Memory B cell (primary cell): ENCODE measurements around the gene RASEF.

Experiments used
- ATAC-seq: fragments of 150-1000 bp; cut with Tn5 transposase; 2 replicates; pipeline ENCODE4 v1.10.0; 2021; ENCODE audit warnings: low read depth, mild to moderate bottlenecking, moderate library complexity
- DNase-seq, 2 donors: peaks; one replicate each; pipeline ENCODE4 v3.0.0; 2022; ENCODE audit warnings: low spot score in 2 of 2
- H3K27ac Mint-ChIP-seq: one replicate; pipeline ENCODE4 v1.8.0; 2022; ENCODE audit warnings: mild to moderate bottlenecking, moderate library complexity, mixed read lengths
- H3K27me3 Mint-ChIP-seq: one replicate; pipeline ENCODE4 v1.8.0; 2022; ENCODE audit warnings: mixed read lengths
- H3K36me3 Mint-ChIP-seq: one replicate; pipeline ENCODE4 v1.8.0; 2022; ENCODE audit warnings: mild to moderate bottlenecking, mixed read lengths
- H3K4me1 Mint-ChIP-seq: one replicate; pipeline ENCODE4 v1.8.0; 2022; ENCODE audit warnings: mixed read lengths
- H3K4me3 Mint-ChIP-seq: one replicate; pipeline ENCODE4 v1.8.0; 2022; ENCODE audit warnings: mild to moderate bottlenecking, moderate library complexity, mixed read lengths
- H3K9me3 Mint-ChIP-seq: one replicate; pipeline ENCODE4 v1.8.0; 2022; ENCODE audit warnings: mixed read lengths

The RASEF gene

GRCh38 chr9:83013867-83014605, 48.9 kb downstream of the RASEF start:
- H3K27ac Mint-ChIP-seq: no peak overlapping the region
- no peak for ATAC-seq
- no peaks in the 10 kb centered on the region for H3K9me3 Mint-ChIP-seq
- no peak overlapping the region for H3K4me3 Mint-ChIP-seq
- H3K4me1 Mint-ChIP-seq: no peaks in the 10 kb centered on the region
- no peaks in the 10 kb centered on the region for H3K36me3 Mint-ChIP-seq
- H3K27me3 Mint-ChIP-seq: no peaks in the 10 kb centered on the region
- DNase-seq: no peak

GRCh38 chr9:83012922-83013838, 49.8 kb downstream of the RASEF start:
- H3K4me1 Mint-ChIP-seq: no peaks in the 10 kb centered on the region
- no peaks in the 10 kb centered on the region for H3K36me3 Mint-ChIP-seq
- peaks cover 2% of the 10 kb centered on the region for H3K9me3 Mint-ChIP-seq
- ATAC-seq: no peak
- DNase-seq: no peak
- no peak overlapping the region for H3K27ac Mint-ChIP-seq
- peaks cover 3% of the 10 kb centered on the region for H3K27me3 Mint-ChIP-seq
- no peak overlapping the region for H3K4me3 Mint-ChIP-seq

GRCh38 chr9:83012168-83012921, 50.6 kb downstream of the RASEF start:
- peaks cover 6% of the 10 kb centered on the region for H3K9me3 Mint-ChIP-seq
- H3K27ac Mint-ChIP-seq: no peak overlapping the region
- no peak overlapping the region for H3K4me3 Mint-ChIP-seq
- DNase-seq (no peak), ATAC-seq (no peak)
- peaks cover 6% of the 10 kb centered on the region for H3K27me3 Mint-ChIP-seq
- no peaks in the 10 kb centered on the region for H3K4me1 Mint-ChIP-seq
- H3K36me3 Mint-ChIP-seq: no peaks in the 10 kb centered on the region

GRCh38 chr9:83011611-83012010, 51.3 kb downstream of the RASEF start:
- Mint-ChIP-seq H3K27ac (no peak overlapping the region), H3K36me3 (no peaks in the 10 kb centered on the region), H3K9me3 (peaks cover 6% of the 10 kb centered on the region), H3K4me3 (no peak overlapping the region), H3K4me1 (no peaks in the 10 kb centered on the region), H3K27me3 (peaks cover 6% of the 10 kb centered on the region)
- DNase-seq (no peak), ATAC-seq (no peak)

GRCh38 chr9:83007521-83008300, 55.2 kb downstream of the RASEF start:
- no peaks in the 10 kb centered on the region for H3K4me1 Mint-ChIP-seq
- H3K27me3 Mint-ChIP-seq: peaks cover 6% of the 10 kb centered on the region
- H3K4me3 Mint-ChIP-seq: no peak overlapping the region
- no peaks in the 10 kb centered on the region for H3K36me3 Mint-ChIP-seq
- no peak for ATAC-seq
- H3K9me3 Mint-ChIP-seq: peaks cover 6% of the 10 kb centered on the region
- no peak for DNase-seq
- H3K27ac Mint-ChIP-seq: no peak overlapping the region

- Mint-ChIP-seq H3K27ac (no peak overlapping the region), H3K4me1 (no peaks in the 10 kb centered on the region)
- ATAC-seq: peak; percentile 82
Observed at GRCh38 chr9:83006378-83006777, 56.6 kb downstream of the RASEF start.

GRCh38 chr9:83005963-83006362, 57.0 kb downstream of the RASEF start:
- Mint-ChIP-seq H3K4me3 (no peak overlapping the region), H3K27me3 (peaks cover 6% of the 10 kb centered on the region), H3K36me3 (no peaks in the 10 kb centered on the region), H3K9me3 (peaks cover 6% of the 10 kb centered on the region), H3K27ac (no peak overlapping the region), H3K4me1 (no peaks in the 10 kb centered on the region)
- no peak for ATAC-seq
- DNase-seq: no peak

More at GRCh38 chr9:83006378-83006777, 56.6 kb downstream of the RASEF start:
- Mint-ChIP-seq H3K4me3 (no peak overlapping the region), H3K36me3 (no peaks in the 10 kb centered on the region), H3K27me3 (peaks cover 6% of the 10 kb centered on the region), H3K9me3 (peaks cover 6% of the 10 kb centered on the region)
- DNase-seq: no peak

GRCh38 chr9:83005361-83005760, 57.6 kb downstream of the RASEF start:
- H3K27me3 Mint-ChIP-seq: peaks cover 6% of the 10 kb centered on the region
- no peak overlapping the region for H3K4me3 Mint-ChIP-seq
- H3K36me3 Mint-ChIP-seq: no peaks in the 10 kb centered on the region
- no peak overlapping the region for H3K27ac Mint-ChIP-seq
- H3K9me3 Mint-ChIP-seq: peaks cover 6% of the 10 kb centered on the region
- DNase-seq (no peak), ATAC-seq (no peak)
- H3K4me1 Mint-ChIP-seq: no peaks in the 10 kb centered on the region

- H3K27me3 Mint-ChIP-seq: no peaks in the 10 kb centered on the region
- no peak for DNase-seq
Observed at GRCh38 chr9:83002329-83002728, 60.6 kb downstream of the RASEF start.

GRCh38 chr9:83000765-83001164, 62.2 kb downstream of the RASEF start:
- Mint-ChIP-seq H3K9me3 (no peaks in the 10 kb centered on the region), H3K27me3 (no peaks in the 10 kb centered on the region), H3K4me1 (no peaks in the 10 kb centered on the region), H3K4me3 (no peak overlapping the region), H3K36me3 (no peaks in the 10 kb centered on the region), H3K27ac (no peak overlapping the region)
- DNase-seq (no peak), ATAC-seq (no peak)

More at GRCh38 chr9:83002329-83002728, 60.6 kb downstream of the RASEF start:
- Mint-ChIP-seq H3K36me3 (no peaks in the 10 kb centered on the region), H3K9me3 (no peaks in the 10 kb centered on the region), H3K4me3 (no peak overlapping the region), H3K4me1 (no peaks in the 10 kb centered on the region), H3K27ac (no peak overlapping the region)
- no peak for ATAC-seq

- no peaks in the 10 kb centered on the region for H3K36me3 Mint-ChIP-seq
- H3K9me3 Mint-ChIP-seq: no peaks in the 10 kb centered on the region
- H3K27me3 Mint-ChIP-seq: no peaks in the 10 kb centered on the region
- no peak overlapping the region for H3K27ac Mint-ChIP-seq
- no peaks in the 10 kb centered on the region for H3K4me1 Mint-ChIP-seq
- no peak overlapping the region for H3K4me3 Mint-ChIP-seq
- ATAC-seq: no peak
- no peak for DNase-seq
Observed at GRCh38 chr9:82998409-82998808, 64.5 kb downstream of the RASEF start.

- no peaks in the 10 kb centered on the region for H3K36me3 Mint-ChIP-seq
- no peaks in the 10 kb centered on the region for H3K4me1 Mint-ChIP-seq
- H3K27ac Mint-ChIP-seq: no peak overlapping the region
Observed at GRCh38 chr9:82997476-82998140, 65.3 kb downstream of the RASEF start.

GRCh38 chr9:82996941-82997340, 66.0 kb downstream of the RASEF start:
- no peak overlapping the region for H3K27ac Mint-ChIP-seq
- no peak overlapping the region for H3K4me3 Mint-ChIP-seq
- ATAC-seq: no peak
- H3K36me3 Mint-ChIP-seq: no peaks in the 10 kb centered on the region
- H3K27me3 Mint-ChIP-seq: no peaks in the 10 kb centered on the region
- DNase-seq: no peak
- no peaks in the 10 kb centered on the region for H3K4me1 Mint-ChIP-seq
- H3K9me3 Mint-ChIP-seq: no peaks in the 10 kb centered on the region

More at GRCh38 chr9:82997476-82998140, 65.3 kb downstream of the RASEF start:
- no peak overlapping the region for H3K4me3 Mint-ChIP-seq
- no peaks in the 10 kb centered on the region for H3K9me3 Mint-ChIP-seq
- H3K27me3 Mint-ChIP-seq: no peaks in the 10 kb centered on the region
- no peak for DNase-seq
- ATAC-seq: no peak
